AG04449 (cell line): ENCODE data around the gene TACO1.

ENCODE experiments used
- CTCF ChIA-PET: fragments of 350-600 bp; formaldehyde crosslinking; extraction: SDS; loops from one replicate; lab custom pipeline; 2021; ENCODE audit warnings: antibody characterized with exemption; lab: Yijun Ruan, JAX
- POLR2A ChIA-PET: fragments of 400-600, 350-600 bp; formaldehyde crosslinking; extraction: SDS; loops from one replicate; lab custom pipeline; 2020; ENCODE audit warnings: antibody characterized with exemption, inconsistent platforms; lab: Yijun Ruan, JAX
- DNase-seq: peaks from one replicate; pipeline ENCODE4 v3.0.0-alpha.2; 2010; ENCODE audit warnings: low read depth, low spot score
- H3K4me3 ChIP-seq: 2 replicates; pipeline ENCODE4 v1.5.1; 2011; ENCODE audit warnings: low read depth, mild to moderate bottlenecking, control low read depth, low read length
- CTCF ChIP-seq: IDR thresholded peaks from one replicate; pipeline ENCODE4 v1.5.1; 2011; ENCODE audit warnings: mild to moderate bottlenecking, moderate library complexity, low read length, control low read depth, inconsistent platforms; ENCODE audit not compliant: insufficient read depth; ENCODE audit errors: missing control alignments

The TACO1 gene

GRCh38 chr17:63626551-63627180 is 26.0 kb downstream of the TACO1 start:
- no peak for TF ChIP-seq CTCF
- DNase-seq = no peak
- H3K4me3 ChIP-seq = no peak overlapping the region
- POLR2A ChIA-PET = no interaction called here
- CTCF ChIA-PET = interaction anchor here (0.9 to 5.4 kb wide), 5 partner anchors 13 to 208 kb away, joined by 3 to 37 read pairs (median 7); no protein-coding TSS in a partner anchor

- no peak for TF ChIP-seq CTCF
- POLR2A ChIA-PET = interaction anchor here (0.6 to 1.1 kb wide), 2 partner anchors 16 to 60 kb away, joined by 3 to 4 read pairs; no protein-coding TSS in a partner anchor
- CTCF ChIA-PET = interaction anchor here (1.4 to 2.1 kb wide), 3 partner anchors 8 to 204 kb away, joined by 4 to 9 read pairs (median 4); no protein-coding TSS in a partner anchor
- H3K4me3 ChIP-seq = no peak overlapping the region
- no peak for DNase-seq
These were observed 28.9 kb downstream of the TACO1 start for GRCh38 chr17:63629627-63630026.

GRCh38 chr17:63631062-63631461 is 30.4 kb downstream of the TACO1 start:
- no peak for TF ChIP-seq CTCF
- DNase-seq = no peak
- no peak overlapping the region for H3K4me3 ChIP-seq
- CTCF ChIA-PET = interaction anchor here (1.4 to 1.6 kb wide), 2 partner anchors 10 kb away, joined by 4 read pairs; no protein-coding TSS in a partner anchor
- POLR2A ChIA-PET = interaction anchor here (1.1 kb wide), 1 partner anchor 9 kb away, joined by 3 read pairs; the partner anchor contains the start of gene MAP3K3

- no peak for TF ChIP-seq CTCF
- ChIA-PET POLR2A (interaction anchor here (1.1 kb wide), 1 partner anchor 10 kb away, joined by 3 read pairs; the partner anchor contains the start of gene MAP3K3), CTCF (interaction anchor here (1.0 kb wide), 1 partner anchor 14 kb away, joined by 4 read pairs; no protein-coding TSS in a partner anchor)
- no peak for DNase-seq
- H3K4me3 ChIP-seq = no peak overlapping the region
These were observed 30.9 kb downstream of the TACO1 start for GRCh38 chr17:63631626-63632025.

GRCh38 chr17:63633742-63634141 is 33.0 kb downstream of the TACO1 start:
- no peak overlapping the region for H3K4me3 ChIP-seq
- DNase-seq = no peak
- ChIA-PET POLR2A (no interaction called here), CTCF (interaction anchor here (1.1 to 3.8 kb wide), 2 partner anchors 22 to 208 kb away, joined by 3 to 18 read pairs; no protein-coding TSS in a partner anchor)
- no peak for TF ChIP-seq CTCF

- ChIA-PET CTCF (interaction anchor here (1.1 to 3.8 kb wide), 2 partner anchors 22 to 209 kb away, joined by 3 to 18 read pairs; no protein-coding TSS in a partner anchor), POLR2A (no interaction called here)
- no peak for TF ChIP-seq CTCF
- H3K4me3 ChIP-seq = no peak overlapping the region
- no peak for DNase-seq
These were observed 33.5 kb downstream of the TACO1 start for GRCh38 chr17:63634163-63634562.
